Osteocyte (in vitro differentiated cells): ENCODE results near the gene NR2F1-AS1. TPM values are rescaled to one million over a fixed set of nuclear protein-coding genes. Genes with fewer than 3 reads are reported as not detected.
A peak's percentile ranks its signal among the peaks of the same experiment; 100 is the strongest.

Source experiments
- DNase-seq: peaks from one replicate; pipeline ENCODE4 v3.0.0; 2021; ENCODE audit warnings: mixed read lengths; ENCODE audit not compliant: unreplicated experiment; ENCODE audit errors: extremely low spot score
- H3K27ac Mint-ChIP-seq: one replicate; pipeline ENCODE4 v1.8.0; 2021; ENCODE audit warnings: mild to moderate bottlenecking, mixed read lengths; ENCODE audit not compliant: unreplicated experiment
- H3K27me3 Mint-ChIP-seq: one replicate; pipeline ENCODE4 v1.8.0; 2021; ENCODE audit warnings: mixed read lengths; ENCODE audit not compliant: unreplicated experiment
- H3K36me3 Mint-ChIP-seq: one replicate; pipeline ENCODE4 v1.8.0; 2021; ENCODE audit warnings: mixed read lengths; ENCODE audit not compliant: unreplicated experiment
- H3K4me1 Mint-ChIP-seq: one replicate; pipeline ENCODE4 v1.8.0; 2021; ENCODE audit warnings: mixed read lengths; ENCODE audit not compliant: unreplicated experiment
- H3K4me3 Mint-ChIP-seq: one replicate; pipeline ENCODE4 v1.8.0; 2021; ENCODE audit warnings: mild to moderate bottlenecking, moderate library complexity, mixed read lengths; ENCODE audit not compliant: unreplicated experiment
- H3K9me3 Mint-ChIP-seq: one replicate; pipeline ENCODE4 v1.8.0; 2021; ENCODE audit warnings: mixed read lengths; ENCODE audit not compliant: unreplicated experiment
- total RNA-seq: library from RNA; stranded (reverse); gene quantifications from 2 replicates; pipeline ENCODE4 v1.2.1, GENCODE V29; 2021
- TF ChIP-seq, protein P1 (sequence below): fragments of 200-600 bp; sonication (generic); IDR thresholded peaks from 2 replicates; pipeline ENCODE4 v1.5.0; 2021; ENCODE audit warnings: antibody characterized with exemption, mild to moderate bottlenecking, moderate library complexity

Gene NR2F1-AS1
- total RNA-seq, 1 donor from 2014 or later: 40.9 TPM

DNA sequence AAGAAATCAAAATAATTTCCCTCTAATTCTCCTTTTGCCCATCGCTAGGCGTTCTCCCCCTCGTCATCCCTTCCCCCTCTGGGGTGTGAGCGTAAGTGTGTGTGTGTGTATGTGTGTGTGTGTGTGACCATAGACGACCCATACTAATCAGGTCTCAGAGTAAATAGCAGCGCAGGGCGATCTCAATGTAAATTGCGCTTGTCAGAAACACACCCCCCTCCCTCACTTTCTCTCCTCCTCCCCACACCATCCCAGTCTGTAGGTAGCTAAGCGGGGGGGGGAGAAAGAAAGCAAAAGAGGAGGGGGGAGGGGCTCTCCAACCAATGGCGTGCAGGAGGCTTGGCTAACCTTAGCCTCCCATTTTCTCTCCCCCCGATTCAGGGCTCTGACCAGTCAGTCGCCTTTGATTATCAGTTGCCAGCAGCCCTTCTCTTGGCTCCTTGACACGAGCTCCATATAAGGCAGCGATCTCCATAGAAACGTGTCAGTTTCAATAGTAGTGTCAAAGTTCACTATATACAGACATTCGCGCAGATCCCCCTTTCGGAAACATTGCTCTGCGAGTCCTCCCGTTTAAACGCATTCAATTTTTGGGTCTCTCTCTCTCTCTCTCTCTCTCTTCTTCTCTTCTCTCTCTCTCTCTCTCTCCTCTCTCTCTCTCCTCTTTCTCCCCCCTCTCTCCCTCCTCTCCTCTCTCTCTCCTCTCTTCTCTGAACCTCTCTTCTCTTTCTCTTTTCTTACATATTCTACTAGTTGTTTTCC lies 1.8 kb upstream of the NR2F1-AS1 start, which contains the start of gene NR2F1:
Gene NR2F1, plus strand, starts transcription at position 546 of the 762 bp plus-strand sequence. CDS start 1,802 bp downstream, outside the sequence.
- no peak within 1 kb of the TSS for H3K27ac Mint-ChIP-seq
- no peaks in the 10 kb centered on the region for H3K27me3 Mint-ChIP-seq
- H3K36me3 Mint-ChIP-seq: peaks cover 21% of the 10 kb centered on the region
- peaks cover 10% of the 10 kb centered on the region for H3K4me1 Mint-ChIP-seq
- no peak within 1 kb of the TSS for H3K4me3 Mint-ChIP-seq
- TF ChIP-seq, protein P1, sequence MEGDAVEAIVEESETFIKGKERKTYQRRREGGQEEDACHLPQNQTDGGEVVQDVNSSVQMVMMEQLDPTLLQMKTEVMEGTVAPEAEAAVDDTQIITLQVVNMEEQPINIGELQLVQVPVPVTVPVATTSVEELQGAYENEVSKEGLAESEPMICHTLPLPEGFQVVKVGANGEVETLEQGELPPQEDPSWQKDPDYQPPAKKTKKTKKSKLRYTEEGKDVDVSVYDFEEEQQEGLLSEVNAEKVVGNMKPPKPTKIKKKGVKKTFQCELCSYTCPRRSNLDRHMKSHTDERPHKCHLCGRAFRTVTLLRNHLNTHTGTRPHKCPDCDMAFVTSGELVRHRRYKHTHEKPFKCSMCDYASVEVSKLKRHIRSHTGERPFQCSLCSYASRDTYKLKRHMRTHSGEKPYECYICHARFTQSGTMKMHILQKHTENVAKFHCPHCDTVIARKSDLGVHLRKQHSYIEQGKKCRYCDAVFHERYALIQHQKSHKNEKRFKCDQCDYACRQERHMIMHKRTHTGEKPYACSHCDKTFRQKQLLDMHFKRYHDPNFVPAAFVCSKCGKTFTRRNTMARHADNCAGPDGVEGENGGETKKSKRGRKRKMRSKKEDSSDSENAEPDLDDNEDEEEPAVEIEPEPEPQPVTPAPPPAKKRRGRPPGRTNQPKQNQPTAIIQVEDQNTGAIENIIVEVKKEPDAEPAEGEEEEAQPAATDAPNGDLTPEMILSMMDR: no peak
- DNase-seq: peak; percentile 92
- H3K9me3 Mint-ChIP-seq: no peaks in the 10 kb centered on the region

DNA sequence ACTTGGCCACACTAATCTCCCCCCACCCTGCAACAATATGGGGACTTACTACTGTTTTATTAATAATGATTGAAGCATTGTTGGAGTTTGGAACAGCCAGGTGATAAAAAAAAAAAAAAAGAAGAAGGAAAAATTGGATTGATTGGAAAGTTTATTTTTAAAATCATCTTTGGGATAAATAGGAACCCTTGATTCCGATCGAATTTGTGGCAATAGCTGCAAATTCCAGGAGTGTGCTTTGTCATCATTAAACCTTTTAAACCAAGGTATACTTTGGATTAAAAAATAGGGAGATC lies 1.1 kb upstream of the NR2F1-AS1 start:
- Mint-ChIP-seq H3K27ac (no peak overlapping the region), H3K9me3 (no peaks in the 10 kb centered on the region), H3K4me3 (no peak overlapping the region), H3K27me3 (no peaks in the 10 kb centered on the region), H3K36me3 (peaks cover 13% of the 10 kb centered on the region), H3K4me1 (peaks cover 18% of the 10 kb centered on the region)
- TF ChIP-seq, protein P1: no peak
- no peak for DNase-seq

DNA sequence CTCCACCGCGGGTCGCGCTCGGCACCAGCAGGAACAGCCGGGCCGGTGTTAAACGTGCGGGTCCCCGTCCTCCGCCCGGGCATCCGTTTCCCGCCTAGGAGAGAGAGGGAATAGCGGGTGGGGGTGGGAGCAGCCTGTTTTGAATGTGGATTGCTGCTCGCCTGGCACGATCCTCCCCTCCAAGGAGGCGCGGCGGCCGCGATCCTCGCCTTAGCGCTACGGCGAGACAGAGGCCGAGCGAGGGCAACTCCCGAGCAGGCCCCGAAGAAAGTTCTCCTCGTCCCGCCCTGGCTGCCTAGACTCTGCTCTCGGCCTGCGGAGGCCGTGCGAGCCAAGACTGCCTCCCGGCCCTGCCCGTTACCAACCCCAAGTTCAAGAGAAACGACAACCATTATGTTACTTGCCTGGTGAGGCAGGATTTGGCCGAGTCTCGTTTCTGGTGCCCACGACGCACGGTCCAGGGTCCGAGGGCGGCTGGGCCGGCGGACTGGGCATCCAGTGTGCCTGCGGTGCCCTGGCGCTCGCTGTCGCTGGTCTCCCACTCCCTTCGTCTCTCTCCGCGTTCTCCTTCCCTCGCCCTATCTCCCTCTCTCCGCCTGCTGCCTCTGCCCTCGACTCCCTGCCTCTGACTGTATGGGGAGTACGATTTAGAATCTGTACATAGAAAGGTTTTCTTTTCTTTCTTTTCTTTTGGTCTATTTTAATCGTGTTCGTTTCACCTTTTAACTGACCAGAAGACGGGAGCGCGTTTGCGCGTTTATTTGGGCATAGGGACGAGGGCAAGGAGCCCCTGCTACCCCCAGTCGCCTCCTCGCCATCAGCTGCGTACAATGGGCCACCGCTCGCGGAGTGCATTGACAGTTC lies 724 bp downstream of the NR2F1-AS1 start:
- no peak overlapping the region for H3K27ac Mint-ChIP-seq
- H3K4me3 Mint-ChIP-seq: no peak overlapping the region
- no peaks in the 10 kb centered on the region for H3K9me3 Mint-ChIP-seq
- peaks cover 35% of the 10 kb centered on the region for H3K4me1 Mint-ChIP-seq
- H3K36me3 Mint-ChIP-seq: no peaks in the 10 kb centered on the region
- TF ChIP-seq, protein P1: no peak
- peak; percentile 86 for DNase-seq
- no peaks in the 10 kb centered on the region for H3K27me3 Mint-ChIP-seq

DNA sequence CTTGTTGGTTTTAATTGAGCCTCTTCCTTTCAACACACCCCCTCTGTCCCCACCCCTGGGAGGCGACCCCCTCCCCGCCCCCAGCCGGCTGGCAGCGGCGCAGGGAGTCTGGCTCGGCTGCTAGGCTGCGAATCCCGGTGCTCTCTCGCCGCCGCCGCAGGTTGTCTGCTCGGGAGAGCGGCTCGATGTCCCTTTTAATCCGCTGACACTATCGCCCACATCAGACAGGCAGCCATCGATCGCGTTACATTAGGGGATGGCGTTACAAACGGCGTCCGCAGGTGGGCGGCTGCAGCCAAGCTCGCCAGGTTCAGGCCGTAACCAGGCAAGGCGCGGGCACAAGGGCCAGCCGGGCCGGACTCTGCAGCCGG lies 1.3 kb downstream of the NR2F1-AS1 start:
- H3K36me3 Mint-ChIP-seq: no peaks in the 10 kb centered on the region
- TF ChIP-seq, protein P1: no peak
- no peaks in the 10 kb centered on the region for H3K27me3 Mint-ChIP-seq
- H3K4me1 Mint-ChIP-seq: peaks cover 41% of the 10 kb centered on the region
- no peak overlapping the region for H3K4me3 Mint-ChIP-seq
- H3K9me3 Mint-ChIP-seq: no peaks in the 10 kb centered on the region
- no peak overlapping the region for H3K27ac Mint-ChIP-seq
- no peak for DNase-seq
